ENCODE measurements around the gene CCSER2.

Gene CCSER2

GRCh38 chr10:84348447-84348846 is 20.1 kb downstream of the CCSER2 start:
- DNase-seq (ENCODE audit: low read depth in 2 of 2), result no peak

GRCh38 chr10:84348860-84349259 is 20.5 kb downstream of the CCSER2 start:
- DNase-seq (ENCODE audit: low read depth in 2 of 2), result no peak

GRCh38 chr10:84352251-84352842 is 24.0 kb downstream of the CCSER2 start:
- DNase-seq (ENCODE audit: low read depth in 2 of 2), result peak in 1 of 2 donors; percentile 31

DNA sequence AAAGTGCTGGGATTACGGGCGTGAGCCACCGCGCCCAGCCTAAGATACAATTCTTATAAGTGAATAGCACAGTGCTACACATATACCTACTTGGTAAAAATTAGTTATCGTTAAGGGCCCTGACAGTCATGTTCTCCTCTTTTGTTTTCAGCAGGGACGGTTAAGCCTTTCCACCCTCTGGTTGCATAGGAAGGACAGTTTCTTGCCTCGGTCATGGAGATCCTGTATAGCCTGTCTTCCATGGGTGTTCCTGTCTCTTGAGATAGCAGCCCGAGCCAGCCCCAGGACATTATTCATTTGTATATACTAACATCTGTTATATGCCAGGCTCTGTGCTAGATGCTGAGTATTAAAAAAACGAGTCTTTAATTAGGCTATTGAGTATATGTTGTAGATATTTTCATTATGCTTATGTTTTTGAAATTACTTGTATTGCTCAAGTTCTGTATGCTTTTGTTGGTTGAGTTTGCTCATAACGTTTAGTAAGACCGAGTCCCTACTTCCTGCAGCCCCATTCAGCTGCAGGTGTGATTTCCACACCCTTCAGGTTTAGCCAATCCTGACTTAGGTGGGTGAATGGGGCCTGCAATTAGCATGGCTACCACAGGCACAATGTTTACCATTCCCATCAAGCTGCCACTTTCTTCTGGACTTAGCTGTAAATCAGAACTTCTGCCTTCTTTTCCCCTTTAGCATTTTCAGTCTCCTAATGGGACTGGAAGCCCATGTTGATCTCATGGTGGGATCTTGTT is 24.8 kb downstream of the CCSER2 start:
- no peak for DNase-seq (ENCODE audit: low read depth in 2 of 2)

DNA sequence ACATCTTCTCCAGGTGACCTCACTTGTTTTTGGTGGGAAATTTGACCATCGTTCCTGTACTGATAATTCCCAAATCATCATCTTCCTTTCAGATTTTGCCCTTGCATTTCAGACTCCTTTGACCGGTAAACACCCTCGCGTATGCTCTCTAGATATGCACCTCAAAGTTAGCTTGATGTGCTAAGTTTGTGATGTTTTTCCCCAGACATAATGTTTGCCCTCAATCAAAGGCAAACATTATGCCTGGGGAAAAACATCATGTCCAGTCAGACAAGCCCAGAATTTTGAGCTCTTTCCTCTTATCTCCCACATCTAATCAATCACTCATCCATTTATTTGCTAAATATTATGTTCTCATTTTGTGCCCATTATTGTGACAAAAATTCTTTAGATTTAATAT is 26.2 kb downstream of the CCSER2 start:
- no peak for DNase-seq (ENCODE audit: low read depth in 2 of 2)

DNA sequence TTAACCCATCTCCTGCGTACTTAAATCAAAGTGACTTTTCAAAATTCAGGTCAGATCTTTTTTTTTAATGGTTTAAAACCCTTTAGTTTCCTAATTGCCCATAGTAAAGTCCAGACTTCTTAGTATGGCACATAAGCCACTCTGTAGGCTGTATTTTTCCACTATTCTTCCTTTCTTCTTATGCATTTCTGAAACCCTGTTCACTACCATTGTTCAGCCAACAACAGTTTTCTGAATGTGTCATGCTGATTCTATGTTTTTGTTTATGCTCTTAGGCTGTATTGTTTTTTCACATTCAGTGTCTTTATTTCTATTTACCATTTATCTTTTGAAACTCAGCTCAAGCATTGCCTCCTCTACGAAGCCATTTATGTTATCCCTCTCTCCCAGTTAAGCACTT is 26.7 kb downstream of the CCSER2 start:
- DNase-seq (ENCODE audit: low read depth in 2 of 2), result no peak

GRCh38 chr10:84356928-84357327 is 28.5 kb downstream of the CCSER2 start:
- DNase-seq (ENCODE audit: low read depth in 2 of 2), result no peak

- DNase-seq (ENCODE audit: low read depth in 2 of 2), result no peak
These were observed 30.4 kb downstream of the CCSER2 start for GRCh38 chr10:84358743-84359142.

DNA sequence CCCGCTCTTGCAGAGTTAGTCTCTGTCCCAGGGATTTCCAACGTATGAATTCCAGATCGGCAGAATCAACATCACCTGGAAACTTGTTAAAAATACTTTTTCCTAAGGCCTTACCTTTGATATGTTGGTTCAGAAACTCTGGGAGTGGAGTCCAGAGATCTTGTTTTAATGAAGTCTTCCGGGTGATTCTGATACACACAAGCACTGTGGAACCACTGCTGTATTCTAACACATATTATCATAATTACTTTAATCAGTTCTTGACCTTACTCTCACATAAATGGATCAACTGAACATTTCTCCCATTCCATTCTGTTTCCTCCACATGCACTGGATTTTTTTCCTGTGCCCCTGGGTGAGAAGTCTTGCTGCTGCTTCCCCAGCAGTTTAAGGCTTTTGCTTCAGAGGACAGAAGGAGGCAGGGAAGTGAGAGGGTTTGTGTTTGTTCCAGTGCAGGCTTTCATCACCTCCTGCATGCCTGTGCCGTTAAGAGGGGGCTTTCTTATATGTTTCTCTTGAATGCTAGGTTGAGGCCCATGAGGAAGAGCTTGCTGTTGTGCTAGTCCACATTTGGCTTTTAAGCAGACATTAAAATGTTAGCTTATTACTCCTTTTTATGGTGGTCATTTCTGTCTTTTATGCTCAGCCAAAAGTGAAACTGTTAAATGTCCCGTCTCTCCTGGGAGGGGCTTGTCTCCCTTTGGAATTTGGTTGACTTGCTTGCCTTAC is 32.4 kb downstream of the CCSER2 start:
- no peak for DNase-seq (ENCODE audit: low read depth in 2 of 2)

DNA sequence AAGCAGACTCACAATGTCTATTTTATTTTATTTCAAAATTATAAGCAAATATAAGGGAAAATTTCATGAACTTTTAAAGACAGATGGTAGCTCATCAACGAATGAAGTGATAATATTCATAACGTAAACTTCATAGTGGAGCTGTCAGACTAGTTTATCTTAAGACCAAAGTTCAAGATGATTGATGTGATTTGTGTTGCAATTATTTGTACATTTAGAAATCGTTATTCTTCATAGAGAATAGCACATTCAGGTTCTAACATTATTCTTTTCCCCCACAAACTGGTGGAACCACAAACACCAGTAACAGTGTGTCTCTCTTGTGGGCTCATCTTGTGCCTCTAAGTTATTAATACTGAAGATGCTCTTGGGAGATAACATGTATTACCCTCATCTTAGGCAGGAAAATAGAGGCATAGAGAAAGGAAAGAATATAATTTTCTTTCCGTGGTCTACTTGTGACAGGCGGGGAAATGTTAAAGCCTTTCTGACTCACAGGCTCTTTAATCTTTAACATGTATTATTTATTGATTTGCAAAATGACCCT is 37.0 kb downstream of the CCSER2 start:
- DNase-seq (ENCODE audit: low read depth in 2 of 2), result no peak

DNA sequence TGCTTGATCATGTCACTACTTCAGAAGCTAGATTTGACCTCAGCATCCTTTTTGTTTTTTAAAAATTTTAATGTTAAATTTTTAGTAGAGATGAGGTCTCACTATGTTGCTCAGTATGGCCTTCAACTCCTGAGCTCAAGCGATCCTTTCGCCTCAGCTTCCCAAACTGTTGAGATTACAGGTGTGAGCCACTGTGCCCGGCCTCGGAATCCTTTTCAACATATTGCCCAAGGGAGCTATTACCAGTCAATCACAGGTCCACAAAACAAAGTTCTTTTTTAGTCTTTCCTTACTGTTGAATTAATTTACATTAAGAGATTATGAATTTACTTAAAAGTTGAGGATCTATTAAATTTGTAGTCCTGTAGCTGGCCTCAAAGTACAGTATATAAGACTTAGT is 37.7 kb downstream of the CCSER2 start:
- DNase-seq (ENCODE audit: low read depth in 2 of 2), result no peak

DNA sequence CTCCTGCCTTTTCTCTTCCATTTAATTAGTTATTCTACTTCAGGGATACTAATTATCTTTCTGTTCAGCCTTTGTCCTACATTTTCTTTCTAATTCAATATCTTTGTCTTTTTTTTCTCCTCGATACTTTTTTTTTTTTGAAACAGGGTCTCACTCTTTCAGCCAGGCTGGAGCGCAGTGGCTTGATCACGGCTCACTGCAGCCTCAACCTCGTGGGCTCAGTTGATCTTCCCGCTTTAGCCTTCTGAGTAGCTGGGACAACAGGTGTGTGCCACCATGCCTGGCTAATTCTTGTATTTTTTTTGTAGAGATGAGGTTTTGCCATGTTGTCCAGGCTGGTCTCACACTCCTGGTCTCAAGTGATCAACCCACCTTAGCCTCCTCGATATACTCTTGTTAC is 38.9 kb downstream of the CCSER2 start:
- DNase-seq (ENCODE audit: low read depth in 2 of 2), result no peak

- DNase-seq (ENCODE audit: low read depth in 2 of 2), result no peak
These were observed 40.4 kb downstream of the CCSER2 start for GRCh38 chr10:84368828-84369227.

DNA sequence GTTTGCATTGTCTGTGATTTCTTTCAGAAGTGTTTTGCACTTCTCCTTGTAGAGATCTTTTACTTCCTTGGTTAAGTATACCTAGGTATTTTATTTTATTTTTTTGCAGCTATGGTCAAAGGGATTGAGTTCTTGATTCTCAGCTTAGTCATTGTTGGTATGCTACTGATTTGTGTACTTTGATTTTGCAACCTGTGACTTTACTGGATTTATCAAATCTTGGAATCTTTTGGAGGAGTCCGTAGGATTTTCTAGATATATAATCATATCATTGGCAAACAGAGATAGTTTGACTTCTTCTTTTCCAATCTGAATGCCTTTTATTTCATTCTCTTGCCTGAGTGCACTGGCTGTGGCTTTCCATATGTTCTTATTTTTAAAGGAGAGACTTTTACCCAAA is 41.9 kb downstream of the CCSER2 start:
- DNase-seq (ENCODE audit: low read depth in 2 of 2), result no peak

GRCh38 chr10:84371944-84372343 is 43.6 kb downstream of the CCSER2 start:
- DNase-seq (ENCODE audit: low read depth in 2 of 2), result no peak

DNA sequence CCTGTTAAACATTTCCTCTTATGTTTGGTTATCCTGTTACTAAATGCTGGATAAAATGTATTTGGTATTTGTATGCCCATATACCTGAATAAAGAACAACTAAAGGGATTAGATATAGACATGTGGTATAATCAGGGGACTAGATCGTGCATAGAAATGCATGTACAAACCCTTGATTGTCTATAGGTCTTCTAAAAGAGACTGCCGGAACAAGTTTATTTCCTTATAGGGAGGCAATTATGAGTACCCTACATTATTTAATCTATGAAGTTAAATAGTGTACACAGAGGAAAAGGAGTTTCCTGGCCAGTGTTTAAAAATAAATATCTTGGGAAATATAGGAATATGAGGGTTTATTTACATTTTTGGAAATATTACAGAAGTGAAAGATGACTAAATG is 44.6 kb downstream of the CCSER2 start:
- DNase-seq (ENCODE audit: low read depth in 2 of 2), result no peak

DNA sequence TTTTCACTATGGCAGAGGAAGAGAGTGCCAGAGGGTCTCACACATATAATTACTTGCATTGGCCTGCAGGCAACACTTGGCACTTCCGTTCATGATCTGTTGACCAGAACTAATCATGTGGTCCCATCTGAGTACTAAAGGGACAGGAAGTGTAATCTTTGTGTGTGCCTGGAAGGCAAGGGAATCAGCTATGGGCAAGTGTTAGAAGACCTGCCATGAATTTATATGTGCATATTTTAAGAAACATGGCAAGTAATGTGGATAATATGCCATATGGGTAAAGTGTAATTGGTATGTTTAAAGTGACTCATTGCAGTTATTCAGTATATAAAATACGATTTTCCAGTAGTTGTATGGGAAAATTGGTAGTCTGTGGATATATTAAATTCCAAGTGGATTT is 46.1 kb downstream of the CCSER2 start:
- DNase-seq (ENCODE audit: low read depth in 2 of 2), result no peak

- no peak for DNase-seq (ENCODE audit: low read depth in 2 of 2)
These were observed 46.6 kb downstream of the CCSER2 start for GRCh38 chr10:84375011-84375410.

GRCh38 chr10:84375881-84376280 is 47.5 kb downstream of the CCSER2 start:
- DNase-seq (ENCODE audit: low read depth in 2 of 2), result no peak

DNA sequence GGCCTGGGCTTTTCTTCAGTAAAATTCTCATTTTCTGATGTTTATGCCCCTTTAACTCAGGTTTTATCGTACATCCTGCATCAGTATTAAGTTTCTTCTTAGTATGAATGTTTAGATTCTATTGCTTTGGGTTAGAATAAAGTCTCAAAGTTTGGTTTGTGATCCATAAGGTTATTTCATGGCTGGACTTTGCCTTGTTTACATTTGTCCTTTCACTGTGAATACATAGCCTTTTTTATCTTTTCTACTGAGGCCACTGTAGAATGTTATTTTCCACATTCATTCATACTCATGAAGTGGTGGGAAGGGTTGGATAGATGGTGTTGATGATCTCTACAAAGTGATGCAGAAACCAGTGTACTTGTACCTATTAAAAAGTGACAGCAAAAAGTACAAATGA is 59.8 kb downstream of the CCSER2 start:
- no peak for DNase-seq (ENCODE audit: low read depth in 2 of 2)

DNA sequence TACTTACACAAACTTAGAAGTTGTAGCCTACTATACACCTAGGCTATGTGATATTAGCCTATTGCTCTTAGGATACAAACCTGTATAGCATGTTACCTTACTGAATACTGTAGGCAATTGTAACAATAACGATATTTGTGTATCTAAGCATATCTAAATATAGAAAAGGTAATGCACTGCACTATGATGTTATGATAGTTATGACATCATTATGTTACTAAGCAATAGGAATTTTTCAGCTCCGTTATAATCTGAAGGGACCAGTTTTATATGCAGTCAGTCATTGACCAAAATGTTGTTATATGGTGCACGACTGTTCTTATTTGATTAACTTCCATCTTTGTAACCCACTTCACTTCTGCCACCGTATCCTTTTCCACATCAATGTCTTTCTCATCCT is 62.0 kb downstream of the CCSER2 start:
- DNase-seq (ENCODE audit: low read depth in 2 of 2), result no peak

GRCh38 chr10:84391326-84391725 is 62.9 kb downstream of the CCSER2 start:
- no peak for DNase-seq (ENCODE audit: low read depth in 2 of 2)

DNA sequence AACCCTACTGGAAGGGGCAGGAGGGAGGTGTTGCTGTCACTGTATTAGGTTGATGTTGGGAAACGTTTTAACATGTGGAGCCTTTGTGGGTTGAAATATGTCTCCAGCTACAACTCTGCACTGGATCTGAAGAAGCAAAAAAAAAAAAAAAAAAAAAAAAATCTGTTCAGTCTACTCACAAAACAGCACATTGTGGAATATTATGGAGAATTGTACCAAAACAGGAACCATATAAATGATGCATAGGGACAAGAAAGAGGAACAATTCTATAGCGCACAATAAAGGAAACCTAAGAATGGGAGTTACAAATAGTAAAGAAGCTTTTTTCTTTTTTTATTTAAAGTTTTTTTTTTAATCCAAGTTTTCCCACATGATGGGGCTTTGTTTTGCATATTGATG is 63.8 kb downstream of the CCSER2 start:
- DNase-seq (ENCODE audit: low read depth in 2 of 2), result no peak
